OCI-LY1 (cell line): ENCODE results near the gene ACHE.

Experiments
- H2AFZ ChIP-seq: fragments of 200-600 bp; sonication (generic), shearing (Covaris generic); 2 replicates; pipeline ENCODE4 v1.6.0; 2014; ENCODE audit warnings: antibody characterized with exemption, mild to moderate bottlenecking, low read length
- H3F3A ChIP-seq: fragments of 200-600 bp; sonication (generic), shearing (Covaris generic); 2 replicates; pipeline ENCODE4 v1.6.0; 2014; ENCODE audit warnings: mild to moderate bottlenecking, antibody characterized with exemption, low read length, moderate library complexity; ENCODE audit not compliant: insufficient read depth
- H3K27ac ChIP-seq: fragments of 200-600 bp; sonication (generic); 2 replicates; pipeline ENCODE4 v1.5.1; 2014; ENCODE audit warnings: low read length, mixed run types, mild to moderate bottlenecking, low read depth; ENCODE audit not compliant: poor library complexity, severe bottlenecking
- H3K27me3 ChIP-seq: fragments of 200-600 bp; sonication (generic); 2 replicates; pipeline ENCODE4 v1.6.0; 2014; ENCODE audit warnings: antibody characterized with exemption, mild to moderate bottlenecking, low read length, moderate library complexity; ENCODE audit not compliant: insufficient read depth
- H3K36me3 ChIP-seq: fragments of 200-600 bp; sonication (generic); 2 replicates; pipeline ENCODE4 v1.6.1; 2014; ENCODE audit warnings: mild to moderate bottlenecking, antibody characterized with exemption, low read length, moderate library complexity, mixed read lengths; ENCODE audit not compliant: insufficient read depth
- H3K4me1 ChIP-seq: fragments of 200-600 bp; sonication (generic); 2 replicates; pipeline ENCODE4 v1.5.1; 2014; ENCODE audit warnings: mild to moderate bottlenecking, low read length, moderate library complexity; ENCODE audit not compliant: insufficient read depth, severe bottlenecking
- H3K4me2 ChIP-seq: fragments of 200-600 bp; sonication (generic), shearing (Covaris generic); 2 replicates; pipeline ENCODE4 v1.6.1; 2014; ENCODE audit warnings: low read length
- H3K4me3 ChIP-seq: fragments of 200-600 bp; sonication (generic); 2 replicates; pipeline ENCODE4 v1.5.1; 2014; ENCODE audit warnings: low read length, low read depth, mild to moderate bottlenecking, mixed read lengths; ENCODE audit not compliant: poor library complexity, severe bottlenecking
- H3K79me2 ChIP-seq: fragments of 200-600 bp; shearing (Covaris generic); 2 replicates; pipeline ENCODE4 v1.6.1; 2016; ENCODE audit warnings: mixed run types, low read length, mixed read lengths; ENCODE audit not compliant: insufficient read depth
- H3K9ac ChIP-seq: fragments of 200-600 bp; sonication (generic), shearing (Covaris generic); 2 replicates; pipeline ENCODE4 v1.6.1; 2014; ENCODE audit warnings: mild to moderate bottlenecking, low read length, mixed read lengths
- H3K9me2 ChIP-seq: fragments of 200-600 bp; sonication (generic), shearing (Covaris generic); 2 replicates; pipeline ENCODE4 v1.6.1; 2014; ENCODE audit warnings: low read depth, mild to moderate bottlenecking, low read length, mixed read lengths
- H3K9me3 ChIP-seq: fragments of 200-600 bp; shearing (Covaris generic); 2 replicates; pipeline ENCODE4 v1.6.1; 2014; ENCODE audit warnings: low read length, mixed read lengths
- H4K20me1 ChIP-seq: fragments of 200-600 bp; sonication (generic), shearing (Covaris generic); 2 replicates; pipeline ENCODE4 v1.6.0; 2016; ENCODE audit warnings: mild to moderate bottlenecking, low read length; ENCODE audit not compliant: insufficient read depth
- EZH2 ChIP-seq: fragments of 200-600 bp; sonication (generic), shearing (Covaris generic); IDR thresholded peaks from 2 replicates; pipeline ENCODE4 v1.8.0; 2017; ENCODE audit warnings: borderline replicate concordance, mixed run types, mild to moderate bottlenecking, antibody characterized with exemption, low read length, moderate library complexity, mixed read lengths
- TF ChIP-seq, protein P1 (sequence below): fragments of 200-600 bp; sonication (generic), shearing (Covaris generic); IDR thresholded peaks from 2 replicates; pipeline ENCODE4 v1.5.1; 2017; ENCODE audit warnings: mild to moderate bottlenecking, antibody characterized with exemption, low read length, moderate library complexity, mixed read lengths

Gene ACHE

GRCh38 chr7:100874300-100874576, 21.4 kb downstream of the ACHE start:
- Histone ChIP-seq H3F3A (no peaks in the 10 kb centered on the region), H2AFZ (no peak overlapping the region), H3K27ac (peak overlapping the region; percentile 77), H3K9ac (peak overlapping the region; percentile 91), H3K4me2 (peak overlapping the region; percentile 64), H3K9me3 (no peaks in the 10 kb centered on the region), H4K20me1 (peaks cover 2% of the 10 kb centered on the region; the same call in 1 of the 2 replicates), H3K4me3 (peak overlapping the region; percentile 82), H3K36me3 (peaks cover 31% of the 10 kb centered on the region), H3K4me1 (peaks cover 45% of the 10 kb centered on the region), H3K9me2 (no peaks in the 10 kb centered on the region), H3K79me2 (peaks cover 42% of the 10 kb centered on the region), H3K27me3 (no peaks in the 10 kb centered on the region)
- TF ChIP-seq, protein P1, sequence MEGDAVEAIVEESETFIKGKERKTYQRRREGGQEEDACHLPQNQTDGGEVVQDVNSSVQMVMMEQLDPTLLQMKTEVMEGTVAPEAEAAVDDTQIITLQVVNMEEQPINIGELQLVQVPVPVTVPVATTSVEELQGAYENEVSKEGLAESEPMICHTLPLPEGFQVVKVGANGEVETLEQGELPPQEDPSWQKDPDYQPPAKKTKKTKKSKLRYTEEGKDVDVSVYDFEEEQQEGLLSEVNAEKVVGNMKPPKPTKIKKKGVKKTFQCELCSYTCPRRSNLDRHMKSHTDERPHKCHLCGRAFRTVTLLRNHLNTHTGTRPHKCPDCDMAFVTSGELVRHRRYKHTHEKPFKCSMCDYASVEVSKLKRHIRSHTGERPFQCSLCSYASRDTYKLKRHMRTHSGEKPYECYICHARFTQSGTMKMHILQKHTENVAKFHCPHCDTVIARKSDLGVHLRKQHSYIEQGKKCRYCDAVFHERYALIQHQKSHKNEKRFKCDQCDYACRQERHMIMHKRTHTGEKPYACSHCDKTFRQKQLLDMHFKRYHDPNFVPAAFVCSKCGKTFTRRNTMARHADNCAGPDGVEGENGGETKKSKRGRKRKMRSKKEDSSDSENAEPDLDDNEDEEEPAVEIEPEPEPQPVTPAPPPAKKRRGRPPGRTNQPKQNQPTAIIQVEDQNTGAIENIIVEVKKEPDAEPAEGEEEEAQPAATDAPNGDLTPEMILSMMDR: no peak
- TF ChIP-seq EZH2: no peak

DNA sequence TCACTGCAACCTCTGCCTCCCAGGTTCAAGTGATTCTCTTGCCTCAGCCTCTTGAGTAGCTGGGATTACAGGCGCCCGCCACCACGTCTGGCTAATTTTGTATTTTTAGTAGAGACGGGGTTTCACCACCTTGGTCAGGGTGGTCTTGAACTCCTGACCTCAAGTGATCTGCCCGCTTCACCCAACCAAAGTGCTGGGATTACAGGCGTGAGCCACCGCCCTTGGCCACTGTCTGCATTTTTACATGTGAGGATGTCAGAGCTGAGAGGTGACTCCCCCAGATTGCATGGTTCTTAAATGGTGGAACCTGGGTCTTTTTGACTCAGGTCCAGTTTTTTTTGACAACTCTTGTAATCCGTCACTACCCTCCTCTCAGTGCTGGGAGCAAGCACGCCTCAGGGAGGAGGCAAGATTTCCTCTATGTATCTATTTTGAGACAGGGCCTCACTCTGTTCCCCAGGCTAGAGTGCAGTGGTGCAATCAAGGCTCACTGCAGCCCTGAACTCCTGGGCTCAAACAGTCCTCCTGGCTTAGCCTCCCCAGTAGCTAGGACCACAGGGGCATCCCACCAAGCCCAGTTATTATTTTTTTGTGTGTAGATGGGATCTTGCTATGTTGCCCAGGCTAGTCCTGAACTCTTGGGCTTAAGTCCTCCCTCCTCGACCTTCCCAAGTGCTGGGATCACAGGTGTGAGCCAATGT, 21.9 kb downstream of the ACHE start:
- Histone ChIP-seq H3F3A (no peaks in the 10 kb centered on the region), H3K4me2 (peak overlapping the region; percentile 64), H3K27ac (peak overlapping the region; percentile 77), H3K4me1 (peaks cover 40% of the 10 kb centered on the region), H3K9ac (peak overlapping the region; percentile 91), H3K27me3 (no peaks in the 10 kb centered on the region), H2AFZ (no peak overlapping the region), H4K20me1 (peaks cover 2% of the 10 kb centered on the region; the same call in 1 of the 2 replicates), H3K36me3 (peaks cover 26% of the 10 kb centered on the region), H3K9me2 (no peaks in the 10 kb centered on the region), H3K79me2 (peaks cover 37% of the 10 kb centered on the region), H3K9me3 (no peaks in the 10 kb centered on the region), H3K4me3 (peak overlapping the region; percentile 82)
- TF ChIP-seq EZH2: no peak
- TF ChIP-seq, protein P1: no peak

- H3K9me3 ChIP-seq: no peaks in the 10 kb centered on the region
- H3K27ac ChIP-seq: peak overlapping the region; percentile 6
- H2AFZ ChIP-seq: no peak overlapping the region
- H3K4me2 ChIP-seq: peak overlapping the region; percentile 58
- TF ChIP-seq, protein P1: no peak
- TF ChIP-seq EZH2: no peak
- peaks cover 27% of the 10 kb centered on the region for H3K4me1 ChIP-seq
- H3K9me2 ChIP-seq: no peaks in the 10 kb centered on the region
- peaks cover 11% of the 10 kb centered on the region for H3K36me3 ChIP-seq
- no peaks in the 10 kb centered on the region for H3K27me3 ChIP-seq
- H3F3A ChIP-seq: no peaks in the 10 kb centered on the region
- H3K79me2 ChIP-seq: no peaks in the 10 kb centered on the region
- H3K4me3 ChIP-seq: peak overlapping the region; percentile 49
- H3K9ac ChIP-seq: peak overlapping the region; percentile 58
- H4K20me1 ChIP-seq: no peaks in the 10 kb centered on the region
Measured at GRCh38 chr7:100867776-100868485, 27.8 kb downstream of the ACHE start.
